Nephron (organoid): Measurements from ENCODE around the gene CLIC4.

Experiments used
- H3K27ac Mint-ChIP-seq, 3 experiments: 2 replicates each; pipeline ENCODE4 v1.8.0; 2020; ENCODE audit warnings: mixed read lengths in 3 of 3, mild to moderate bottlenecking in 2 of 3, moderate library complexity in 1 of 3
- H3K27me3 Mint-ChIP-seq: 2 replicates; pipeline ENCODE4 v1.8.0; 2021; ENCODE audit warnings: low read depth, mild to moderate bottlenecking, moderate library complexity, mixed read lengths
- H3K36me3 Mint-ChIP-seq: 2 replicates; pipeline ENCODE4 v1.8.0; 2020; ENCODE audit warnings: low read depth, mixed read lengths
- H3K4me1 Mint-ChIP-seq: 2 replicates; pipeline ENCODE4 v1.8.0; 2020; ENCODE audit warnings: mixed read lengths
- H3K4me3 Mint-ChIP-seq, 3 experiments: 2 replicates each; pipeline ENCODE4 v1.8.0; 2020; ENCODE audit warnings: mild to moderate bottlenecking in 3 of 3, mixed read lengths in 3 of 3, moderate library complexity in 2 of 3
- H3K9me3 Mint-ChIP-seq: 2 replicates; pipeline ENCODE4 v1.8.0; 2020; ENCODE audit warnings: mixed read lengths
- TF ChIP-seq, protein P1 (sequence below), 3 experiments: fragments of 200-600 bp; sonication (generic); IDR thresholded peaks; one replicate each; pipeline ENCODE4 v1.5.0; 2021; ENCODE audit warnings: antibody characterized with exemption in 3 of 3; ENCODE audit not compliant: unreplicated experiment in 3 of 3

The CLIC4 gene

DNA sequence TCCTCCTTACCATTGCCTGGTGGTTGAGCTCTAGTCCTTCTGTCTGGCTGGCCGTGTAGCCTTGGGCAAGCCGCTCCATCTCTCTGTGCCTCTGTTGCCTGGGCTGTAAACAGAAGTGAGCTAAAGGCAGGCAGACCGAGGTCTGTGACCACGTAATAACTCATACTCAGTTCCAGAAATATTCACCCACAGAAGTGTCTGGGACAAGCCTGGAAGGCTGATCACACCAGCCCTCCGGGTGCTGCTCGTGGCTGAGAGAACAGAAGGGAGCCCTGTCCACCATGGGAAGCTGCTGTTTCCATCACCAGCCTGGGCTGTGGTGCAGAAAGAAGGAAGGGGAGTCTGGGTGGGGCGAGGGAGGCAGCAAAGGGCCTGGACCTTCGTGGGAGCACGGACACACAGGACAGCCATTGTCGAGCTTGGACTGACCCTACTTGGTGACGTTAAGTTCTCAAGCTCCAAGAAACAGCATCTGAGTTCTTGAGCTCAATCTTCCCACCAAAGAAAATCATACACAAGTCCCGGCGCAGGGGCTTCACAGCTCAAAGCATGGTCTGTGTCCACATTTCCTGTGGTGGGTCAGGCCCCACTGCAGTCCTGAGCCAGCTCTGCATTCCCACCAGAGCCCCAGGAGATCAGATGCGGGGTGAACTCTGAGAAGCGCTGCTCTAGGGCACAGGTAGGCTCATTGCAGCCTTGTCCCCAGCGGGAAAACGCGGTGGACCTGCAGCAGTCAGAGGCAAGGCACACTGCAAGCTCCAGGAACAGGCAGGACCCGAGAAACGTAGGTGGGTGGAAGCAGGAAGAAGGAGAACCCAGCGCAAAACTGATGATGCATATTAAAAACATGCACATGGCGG is 123.0 kb downstream of the CLIC4 start:
- TF ChIP-seq, protein P1, sequence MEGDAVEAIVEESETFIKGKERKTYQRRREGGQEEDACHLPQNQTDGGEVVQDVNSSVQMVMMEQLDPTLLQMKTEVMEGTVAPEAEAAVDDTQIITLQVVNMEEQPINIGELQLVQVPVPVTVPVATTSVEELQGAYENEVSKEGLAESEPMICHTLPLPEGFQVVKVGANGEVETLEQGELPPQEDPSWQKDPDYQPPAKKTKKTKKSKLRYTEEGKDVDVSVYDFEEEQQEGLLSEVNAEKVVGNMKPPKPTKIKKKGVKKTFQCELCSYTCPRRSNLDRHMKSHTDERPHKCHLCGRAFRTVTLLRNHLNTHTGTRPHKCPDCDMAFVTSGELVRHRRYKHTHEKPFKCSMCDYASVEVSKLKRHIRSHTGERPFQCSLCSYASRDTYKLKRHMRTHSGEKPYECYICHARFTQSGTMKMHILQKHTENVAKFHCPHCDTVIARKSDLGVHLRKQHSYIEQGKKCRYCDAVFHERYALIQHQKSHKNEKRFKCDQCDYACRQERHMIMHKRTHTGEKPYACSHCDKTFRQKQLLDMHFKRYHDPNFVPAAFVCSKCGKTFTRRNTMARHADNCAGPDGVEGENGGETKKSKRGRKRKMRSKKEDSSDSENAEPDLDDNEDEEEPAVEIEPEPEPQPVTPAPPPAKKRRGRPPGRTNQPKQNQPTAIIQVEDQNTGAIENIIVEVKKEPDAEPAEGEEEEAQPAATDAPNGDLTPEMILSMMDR (IDR thresholded peaks at IDR 0.05; ENCODE audit: unreplicated experiment in 3 of 3), result no peak
- no peak overlapping the region for H3K4me3 Mint-ChIP-seq
- no peak overlapping the region for H3K27ac Mint-ChIP-seq
- H3K4me1 Mint-ChIP-seq, result peaks cover 11% of the 10 kb centered on the region
- H3K27me3 Mint-ChIP-seq, result peaks cover 75% of the 10 kb centered on the region
- no peaks in the 10 kb centered on the region for H3K9me3 Mint-ChIP-seq
- H3K36me3 Mint-ChIP-seq, result no peaks in the 10 kb centered on the region

DNA sequence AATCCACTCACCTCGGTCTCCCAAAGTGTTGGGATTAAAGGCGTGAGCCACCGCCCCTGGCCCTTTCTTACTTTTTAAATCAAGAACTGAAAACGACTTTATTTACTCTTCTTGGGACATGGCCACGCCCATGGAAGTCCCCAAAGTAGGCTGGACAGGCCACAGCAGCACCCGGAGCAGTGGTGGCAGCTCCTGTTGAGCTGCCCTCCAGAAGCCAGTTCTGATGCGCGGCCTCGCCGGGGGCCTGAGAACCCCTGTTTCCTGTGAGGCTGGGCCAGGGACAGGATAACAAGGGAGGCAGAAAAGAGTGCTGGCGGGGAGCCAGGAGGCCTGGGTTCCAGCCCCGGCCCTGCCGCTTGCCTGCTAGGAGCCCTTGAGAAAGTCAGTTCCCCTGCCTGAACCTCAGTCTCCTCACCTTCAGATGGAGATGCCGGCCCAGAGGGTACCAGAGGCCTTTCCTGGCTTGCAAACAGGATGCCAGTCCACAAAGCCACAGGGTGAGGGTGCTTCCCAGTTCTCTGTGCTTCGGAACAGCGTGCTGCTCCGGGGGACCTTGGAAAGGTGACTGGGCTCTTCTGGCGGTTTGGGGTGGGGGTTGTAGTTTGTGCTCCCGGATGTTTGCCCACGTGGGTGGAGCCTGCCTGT is 125.4 kb downstream of the CLIC4 start:
- H3K27ac Mint-ChIP-seq, result no peak overlapping the region

DNA sequence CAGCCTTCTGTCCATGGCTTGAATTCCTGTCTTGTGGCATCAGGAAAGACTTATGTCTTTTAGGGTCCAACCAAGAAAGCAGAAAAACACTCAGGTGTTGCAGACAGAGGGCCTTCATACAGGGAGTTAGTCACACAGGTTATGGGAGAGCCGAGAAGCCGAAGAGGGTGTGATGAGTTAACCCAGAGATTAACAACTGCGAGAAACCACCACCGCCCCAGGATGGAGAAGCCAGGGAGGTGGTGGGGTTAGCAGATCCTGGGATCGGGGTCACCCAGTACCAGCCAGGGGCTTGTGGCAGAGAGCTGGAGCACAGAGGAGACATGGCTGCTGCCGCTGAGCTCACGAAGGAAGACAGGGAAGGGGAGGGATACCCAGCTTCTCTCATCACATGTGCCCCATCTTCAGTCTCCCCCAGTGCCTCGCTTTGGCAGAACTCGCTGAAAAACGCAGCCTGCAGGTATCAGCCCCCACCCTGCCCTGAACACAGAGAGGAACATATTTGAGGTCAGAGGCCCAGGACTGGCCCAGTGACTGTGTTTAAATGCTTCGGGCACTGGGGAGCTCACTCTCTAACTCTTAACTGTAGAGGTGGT is 126.2 kb downstream of the CLIC4 start:
- H3K9me3 Mint-ChIP-seq, result no peaks in the 10 kb centered on the region
- H3K27me3 Mint-ChIP-seq, result peaks cover 67% of the 10 kb centered on the region
- no peak overlapping the region for H3K4me3 Mint-ChIP-seq
- no peaks in the 10 kb centered on the region for H3K4me1 Mint-ChIP-seq
- TF ChIP-seq, protein P1 (IDR thresholded peaks at IDR 0.05; ENCODE audit: unreplicated experiment in 3 of 3), result no peak
- no peak overlapping the region for H3K27ac Mint-ChIP-seq
- H3K36me3 Mint-ChIP-seq, result no peaks in the 10 kb centered on the region

More for the DNA sequence above, 125.4 kb downstream of the CLIC4 start:
- H3K9me3 Mint-ChIP-seq, result no peaks in the 10 kb centered on the region
- H3K36me3 Mint-ChIP-seq, result no peaks in the 10 kb centered on the region
- no peak overlapping the region for H3K4me3 Mint-ChIP-seq
- H3K4me1 Mint-ChIP-seq, result no peaks in the 10 kb centered on the region
- TF ChIP-seq, protein P1 (IDR thresholded peaks at IDR 0.05; ENCODE audit: unreplicated experiment in 3 of 3), result no peak
- H3K27me3 Mint-ChIP-seq, result peaks cover 69% of the 10 kb centered on the region

DNA sequence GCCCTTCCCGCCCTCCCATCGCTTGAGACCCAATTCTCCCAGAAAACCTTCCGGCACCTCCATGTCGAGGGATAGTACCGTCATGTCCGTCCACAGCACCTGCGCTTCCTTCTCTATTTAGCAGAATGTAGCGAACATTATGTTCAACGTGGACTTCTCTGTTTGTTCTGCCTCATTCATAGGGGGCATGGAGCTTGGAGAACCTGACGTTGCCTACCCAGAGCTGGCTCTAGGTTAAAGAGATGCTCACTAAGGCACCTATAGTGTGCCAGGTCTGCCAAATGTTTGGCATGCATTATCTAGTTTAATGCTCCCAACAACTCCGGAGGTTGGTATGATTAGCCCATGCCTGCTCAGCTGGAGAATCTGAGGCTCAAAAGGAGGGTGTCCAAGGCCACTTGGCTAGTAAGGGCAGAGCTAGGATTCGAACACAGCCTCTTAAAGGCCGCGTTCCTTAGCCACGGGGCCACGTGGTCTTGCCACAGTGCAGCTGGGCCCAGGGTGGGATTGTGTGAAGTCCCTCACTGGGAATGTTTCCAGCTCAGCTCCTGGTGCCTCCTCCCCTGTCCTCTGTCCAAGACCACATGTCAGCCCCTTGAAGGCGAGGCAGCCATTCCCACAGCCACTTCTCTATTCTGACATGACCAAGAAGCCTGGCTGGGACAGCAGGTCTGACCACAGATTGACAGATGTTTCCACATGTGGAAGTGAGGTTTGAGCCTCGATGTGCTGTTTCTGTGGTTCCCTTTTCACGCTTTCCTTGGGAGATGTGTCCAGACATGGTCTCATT is 127.0 kb downstream of the CLIC4 start:
- no peak overlapping the region for H3K4me3 Mint-ChIP-seq
- no peak overlapping the region for H3K27ac Mint-ChIP-seq
- peaks cover 60% of the 10 kb centered on the region for H3K27me3 Mint-ChIP-seq
- no peaks in the 10 kb centered on the region for H3K4me1 Mint-ChIP-seq
- H3K36me3 Mint-ChIP-seq, result no peaks in the 10 kb centered on the region
- no peaks in the 10 kb centered on the region for H3K9me3 Mint-ChIP-seq
- TF ChIP-seq, protein P1 (IDR thresholded peaks at IDR 0.05; ENCODE audit: unreplicated experiment in 3 of 3), result no peak

DNA sequence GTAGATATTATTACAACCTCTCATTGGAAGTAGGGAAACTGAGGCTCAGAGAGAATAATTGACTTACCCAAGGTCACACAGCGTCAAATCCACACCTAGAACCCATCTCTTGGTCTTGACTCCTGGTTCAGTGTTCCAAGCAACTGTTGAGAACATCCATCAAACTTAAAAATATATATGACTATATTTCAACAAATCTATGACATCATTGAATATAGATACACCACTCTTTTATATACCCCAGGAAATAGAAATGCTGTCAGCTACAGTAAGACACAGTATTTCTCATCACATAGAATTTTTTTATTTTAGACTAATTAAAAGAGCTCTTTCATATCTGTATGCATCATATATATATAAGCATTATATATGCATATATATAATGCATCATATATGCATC is 127.9 kb downstream of the CLIC4 start:
- Mint-ChIP-seq H3K27ac (no peak overlapping the region), H3K36me3 (no peaks in the 10 kb centered on the region), H3K27me3 (peaks cover 56% of the 10 kb centered on the region), H3K9me3 (no peaks in the 10 kb centered on the region), H3K4me1 (no peaks in the 10 kb centered on the region), H3K4me3 (no peak overlapping the region)
- TF ChIP-seq, protein P1 (IDR thresholded peaks at IDR 0.05; ENCODE audit: unreplicated experiment in 3 of 3), result no peak
